ENCODE results near the gene ODAD4.

- TF ChIP-seq EGR1 (IDR thresholded peaks at IDR 0.05) (no peak), FOXM1 (IDR thresholded peaks at IDR 0.05; ENCODE audit: borderline replicate concordance, low read depth) (no peak), TAF1 (IDR thresholded peaks at IDR 0.05; ENCODE audit: low read depth) (no peak)
Measured at GRCh38 chr17:41989702-41990419, 59.4 kb downstream of the ODAD4 start.
